NCI-H1417 treated with DMSO at 0.1 percent for 48 hours (cell line): ENCODE data around the gene INTS14.
"Not testable (repeated sequence)": the region's sequence is repeated elsewhere in the genome, so short reads cannot be mapped to it uniquely, and the experiment has no call there.

Experiments used
- DNase-seq: peaks from one replicate; lab custom pipeline; 2025; lab: John Stamatoyannopoulos, UW

INTS14 gene

GRCh38 chr15:65578904-65579728 is 31.8 kb downstream of the INTS14 start:
- no peak for DNase-seq

GRCh38 chr15:65577129-65577996 is 33.6 kb downstream of the INTS14 start:
- no peak for DNase-seq

- DNase-seq, result no peak
These were observed 34.3 kb downstream of the INTS14 start for GRCh38 chr15:65576664-65577063.

GRCh38 chr15:65571971-65572370 is 39.0 kb downstream of the INTS14 start:
- DNase-seq, result no peak

- DNase-seq, result no peak
These were observed 41.2 kb downstream of the INTS14 start for GRCh38 chr15:65569728-65570127.

GRCh38 chr15:65561934-65562333 is 49.0 kb downstream of the INTS14 start:
- DNase-seq, result no peak

GRCh38 chr15:65559941-65560340 is 51.0 kb downstream of the INTS14 start:
- DNase-seq, result no peak

- DNase-seq, result no peak
These were observed 51.8 kb downstream of the INTS14 start for GRCh38 chr15:65558997-65559760.

- no peak for DNase-seq
These were observed 52.6 kb downstream of the INTS14 start for GRCh38 chr15:65558336-65558735.

- no peak for DNase-seq
These were observed 54.3 kb downstream of the INTS14 start for GRCh38 chr15:65556622-65557021.

GRCh38 chr15:65553691-65554090 is 57.2 kb downstream of the INTS14 start:
- DNase-seq, result no peak

GRCh38 chr15:65552851-65553250 is 58.1 kb downstream of the INTS14 start:
- DNase-seq, result not testable (repeated sequence)

- no peak for DNase-seq
These were observed 59.7 kb downstream of the INTS14 start for GRCh38 chr15:65551183-65551582.

- DNase-seq, result no peak
These were observed 60.2 kb downstream of the INTS14 start for GRCh38 chr15:65550681-65551098.

GRCh38 chr15:65549288-65549687 is 61.6 kb downstream of the INTS14 start:
- not testable (repeated sequence) for DNase-seq

- DNase-seq, result no peak
These were observed 63.1 kb downstream of the INTS14 start for GRCh38 chr15:65547841-65548240.

- no peak for DNase-seq
These were observed 69.6 kb downstream of the INTS14 start for GRCh38 chr15:65541231-65541820.

- DNase-seq, result no peak
These were observed 70.6 kb downstream of the INTS14 start for GRCh38 chr15:65540314-65540713.

- no peak for DNase-seq
These were observed 75.7 kb downstream of the INTS14 start for GRCh38 chr15:65535192-65535591.

- DNase-seq, result no peak
These were observed 77.7 kb downstream of the INTS14 start for GRCh38 chr15:65533057-65533756.

- no peak for DNase-seq
These were observed 78.2 kb downstream of the INTS14 start for GRCh38 chr15:65532738-65533051.
